HG03066 (cell line): ENCODE results near the gene FEZF1.

Source experiments
- ATAC-seq: cut with Tn5 transposase; IDR thresholded peaks from one replicate; pipeline ENCODE4 v1.9.1; 2021; ENCODE audit warnings: low read depth; ENCODE audit not compliant: unreplicated experiment

FEZF1 gene

GRCh38 chr7:122273117-122273516 is 31.4 kb downstream of the FEZF1 start:
- ATAC-seq = no peak

- ATAC-seq = no peak
These were observed 35.3 kb downstream of the FEZF1 start for GRCh38 chr7:122269241-122269640.

- no peak for ATAC-seq
These were observed 36.4 kb downstream of the FEZF1 start for GRCh38 chr7:122268101-122268500.

GRCh38 chr7:122262246-122262645 is 42.3 kb downstream of the FEZF1 start:
- no peak for ATAC-seq

- no peak for ATAC-seq
These were observed 43.1 kb downstream of the FEZF1 start for GRCh38 chr7:122261442-122261841.

- ATAC-seq = no peak
These were observed 43.5 kb downstream of the FEZF1 start for GRCh38 chr7:122261016-122261415.

GRCh38 chr7:122260336-122260735 is 44.2 kb downstream of the FEZF1 start:
- ATAC-seq = no peak

- ATAC-seq = no peak
These were observed 45.6 kb downstream of the FEZF1 start for GRCh38 chr7:122258971-122259370.

GRCh38 chr7:122257056-122257455 is 47.5 kb downstream of the FEZF1 start:
- ATAC-seq = no peak

- ATAC-seq = no peak
These were observed 48.5 kb downstream of the FEZF1 start for GRCh38 chr7:122256046-122256445.

- no peak for ATAC-seq
These were observed 49.1 kb downstream of the FEZF1 start for GRCh38 chr7:122255454-122255853.
